OCI-LY3 (cell line): ENCODE results near the gene CYB5R3.
"Not testable (repeated sequence)": the region's sequence is repeated elsewhere in the genome, so short reads cannot be mapped to it uniquely, and the experiment has no call there.

Experiments used
- H2AFZ ChIP-seq: fragments of 200-600, 300-600 bp; shearing (Covaris generic); 2 replicates; pipeline ENCODE4 v1.6.0; 2014; ENCODE audit warnings: antibody characterized with exemption, low read depth, low read length
- H3K27ac ChIP-seq: fragments of 200-600, 300-600 bp; sonication (generic); 2 replicates; pipeline ENCODE4 v1.5.1; 2014; ENCODE audit warnings: mild to moderate bottlenecking, low read length, moderate library complexity, mixed read lengths
- H3K27me3 ChIP-seq: fragments of 200-600, 300-600 bp; sonication (generic); 2 replicates; pipeline ENCODE4 v1.6.1; 2014; ENCODE audit warnings: low read depth, low read length, mixed read lengths
- H3K36me3 ChIP-seq: fragments of 200-600, 300-600 bp; sonication (generic); replicated peaks from 2 replicates; pipeline ENCODE3; 2014; ENCODE audit warnings: low read depth, low read length, mixed read lengths
- H3K4me1 ChIP-seq: fragments of 300-600, 200-600 bp; sonication (generic); 2 replicates; pipeline ENCODE4 v1.6.1; 2014; ENCODE audit warnings: low read length, mixed read lengths
- H3K4me2 ChIP-seq: fragments of 200-600, 300-600 bp; sonication (generic); 2 replicates; pipeline ENCODE4 v1.6.1; 2014; ENCODE audit warnings: low read length, mixed read lengths
- H3K4me3 ChIP-seq: fragments of 300-600, 200-600 bp; sonication (generic); 2 replicates; pipeline ENCODE4 v1.5.1; 2014; ENCODE audit warnings: antibody characterized with exemption, mild to moderate bottlenecking, low read length, moderate library complexity
- H3K79me2 ChIP-seq: fragments of 300-600, 200-600 bp; shearing (Covaris generic); 2 replicates; pipeline ENCODE4 v1.6.1; 2014; ENCODE audit warnings: mild to moderate bottlenecking, low read length, mixed read lengths
- H3K9ac ChIP-seq: fragments of 300-600, 200-600 bp; shearing (Covaris generic); 2 replicates; pipeline ENCODE4 v1.6.0; 2014; ENCODE audit warnings: mild to moderate bottlenecking, low read length, moderate library complexity
- H3K9me3 ChIP-seq: fragments of 200-600, 300-600 bp; shearing (Covaris generic); 2 replicates; pipeline ENCODE4 v1.6.1; 2014; ENCODE audit warnings: low read length, mixed read lengths; ENCODE audit not compliant: insufficient read depth
- H4K20me1 ChIP-seq: fragments of 200-600, 300-600 bp; sonication (generic); 2 replicates; pipeline ENCODE4 v1.6.1; 2016; ENCODE audit warnings: low read length, mixed read lengths; ENCODE audit not compliant: insufficient read depth
- CTCF ChIP-seq: fragments of 200-600, 300-600 bp; sonication (generic); IDR thresholded peaks from 2 replicates; pipeline ENCODE4 v1.5.1; 2014; ENCODE audit warnings: antibody characterized with exemption, low read length, low read depth
- EZH2phosphoT487 ChIP-seq: fragments of 200-600 bp; shearing (Covaris generic); IDR thresholded peaks from 2 replicates; pipeline ENCODE4 v1.6.1; 2018; ENCODE audit warnings: antibody characterized with exemption, mixed run types, low read depth

CYB5R3 gene

DNA sequence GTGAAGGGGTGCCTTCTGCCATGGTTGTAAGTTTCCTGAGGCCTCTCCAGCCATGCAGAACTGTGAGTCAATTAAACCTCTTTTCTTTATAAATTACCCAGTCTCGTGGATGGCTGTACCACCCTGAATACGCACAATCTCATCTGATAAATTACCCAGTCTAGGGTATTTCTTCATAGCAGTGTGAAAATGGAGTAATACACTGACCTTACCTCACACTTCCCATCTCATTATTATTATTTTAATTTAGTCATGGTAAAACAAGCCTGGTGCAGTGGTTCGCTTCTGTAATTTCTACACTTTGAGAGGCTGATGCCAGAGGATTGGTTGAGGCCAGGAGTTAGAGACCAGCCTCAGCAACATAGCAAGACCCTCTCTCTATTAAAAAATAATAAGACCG is 30.5 kb upstream of the CYB5R3 start:
- Histone ChIP-seq H3K9ac (no peak overlapping the region), H3K36me3 (no peaks in the 10 kb centered on the region), H4K20me1 (no peaks in the 10 kb centered on the region), H2AFZ (no peak overlapping the region), H3K9me3 (peaks cover 16% of the 10 kb centered on the region; the same call in 1 of the 2 replicates), H3K4me2 (no peak overlapping the region), H3K27me3 (peaks cover 5% of the 10 kb centered on the region), H3K4me1 (no peaks in the 10 kb centered on the region), H3K27ac (no peak overlapping the region), H3K4me3 (no peak overlapping the region), H3K79me2 (no peaks in the 10 kb centered on the region)
- TF ChIP-seq CTCF (no peak), EZH2phosphoT487 (no peak)

GRCh38 chr22:42678894-42679293 is 29.7 kb upstream of the CYB5R3 start:
- Histone ChIP-seq H2AFZ (no peak overlapping the region), H3K27ac (no peak overlapping the region), H3K4me3 (no peak overlapping the region), H3K4me1 (no peaks in the 10 kb centered on the region), H3K9ac (no peak overlapping the region), H3K79me2 (no peaks in the 10 kb centered on the region), H3K27me3 (peaks cover 5% of the 10 kb centered on the region), H3K36me3 (no peaks in the 10 kb centered on the region), H3K9me3 (peaks cover 16% of the 10 kb centered on the region; the same call in 1 of the 2 replicates), H4K20me1 (no peaks in the 10 kb centered on the region), H3K4me2 (no peak overlapping the region)
- TF ChIP-seq CTCF (no peak), EZH2phosphoT487 (no peak)

GRCh38 chr22:42677936-42678335 is 28.7 kb upstream of the CYB5R3 start:
- H3K9me3 ChIP-seq: peaks cover 16% of the 10 kb centered on the region; the same call in 1 of the 2 replicates
- not testable (repeated sequence) for H3K4me1 ChIP-seq, H3K9ac ChIP-seq, H3K36me3 ChIP-seq, H3K27me3 ChIP-seq, H2AFZ ChIP-seq, H4K20me1 ChIP-seq, H3K4me3 ChIP-seq, H3K79me2 ChIP-seq, H3K4me2 ChIP-seq, H3K27ac ChIP-seq

- Histone ChIP-seq H3K9ac (no peak overlapping the region), H3K79me2 (no peaks in the 10 kb centered on the region), H3K9me3 (peaks cover 16% of the 10 kb centered on the region; the same call in 1 of the 2 replicates), H3K4me3 (no peak overlapping the region), H2AFZ (no peak overlapping the region), H4K20me1 (no peaks in the 10 kb centered on the region), H3K27ac (no peak overlapping the region), H3K27me3 (no peaks in the 10 kb centered on the region), H3K4me1 (peaks cover 4% of the 10 kb centered on the region; the same call in 1 of the 2 replicates), H3K4me2 (no peak overlapping the region), H3K36me3 (no peaks in the 10 kb centered on the region)
- no peak for TF ChIP-seq CTCF
- TF ChIP-seq EZH2phosphoT487: no peak
These were observed 26.9 kb upstream of the CYB5R3 start for GRCh38 chr22:42676059-42676607.
